Kidney (tissue), 14 donors: ENCODE results near the gene TIPIN. TPM values are rescaled to one million over a fixed set of nuclear protein-coding genes. Genes with fewer than 3 reads are reported as not detected.

Experiments
- DNase-seq, 5 donors: peaks; one replicate each; pipeline ENCODE4 v3.0.0-alpha.2; 2013 to 2020
- FAIRE-seq: peaks from 2 replicates; lab custom pipeline; 2012; peaks lifted over from hg19 to GRCh38; lab: Jason Lieb, UNC
- H3K27ac ChIP-seq, 2 donors: one replicate each; pipeline ENCODE4 v1.7.0; 2013; ENCODE audit warnings: low read depth in 2 of 2, low read length in 2 of 2, inconsistent platforms in 1 of 2
- H3K27me3 ChIP-seq: one replicate; pipeline ENCODE4 v1.7.1; 2013; ENCODE audit warnings: low read length, inconsistent platforms; ENCODE audit not compliant: control insufficient read depth, insufficient read depth
- H3K36me3 ChIP-seq, 3 donors: one replicate each; pipeline versions ENCODE4 v1.7.0 to v1.7.1; 2013; ENCODE audit warnings: low read length in 3 of 3, control low read depth in 1 of 3, inconsistent platforms in 1 of 3; ENCODE audit not compliant: insufficient read depth in 3 of 3, control insufficient read depth in 2 of 3
- H3K4me1 ChIP-seq, 3 donors: one replicate each; pipeline versions ENCODE4 v1.7.0 to v1.7.1; 2013; ENCODE audit warnings: low read length in 3 of 3, inconsistent platforms in 1 of 3, low read depth in 1 of 3; ENCODE audit not compliant: control insufficient read depth in 2 of 3, insufficient read depth in 2 of 3
- H3K4me3 ChIP-seq, 3 donors: one replicate each; pipeline versions ENCODE4 v1.7.0 to v1.8.1; 2013; ENCODE audit warnings: low read length in 3 of 3, control low read depth in 1 of 3, inconsistent platforms in 1 of 3
- H3K9ac ChIP-seq, 3 donors: one replicate each; pipeline versions ENCODE4 v1.7.0 to v1.7.1; 2013; ENCODE audit warnings: low read length in 3 of 3, control low read depth in 1 of 3, inconsistent platforms in 1 of 3
- H3K9me3 ChIP-seq, 3 donors: one replicate each; pipeline versions ENCODE4 v1.7.0 to v1.7.1; 2013; ENCODE audit warnings: low read length in 3 of 3, control low read depth in 1 of 3, inconsistent platforms in 1 of 3; ENCODE audit not compliant: control insufficient read depth in 2 of 3, insufficient read depth in 1 of 3
- CTCF ChIP-seq: IDR thresholded peaks from 3 replicates; pipeline ENCODE4 v1.5.1; 2012; ENCODE audit warnings: mild to moderate bottlenecking, moderate library complexity, borderline replicate concordance; ENCODE audit not compliant: insufficient read depth; ENCODE audit errors: extremely low read depth
- intact Hi-C: fragments of 100-400 bp; cut with DNase I; formaldehyde crosslinking; loops from one replicate; pipeline ENCODE4 v1.11.1; 2022
- polyA plus RNA-seq: library from polyadenylated mRNA; stranded (reverse); fragments of 350-450 nt; fragmentation: Illumina TruSeq; extraction: RNeasy Lipid Tissue Mini Kit (QIAGEN cat#74804); gene quantifications from one replicate; pipeline ENCODE4 v1.2.3, GENCODE V29; 2014; ENCODE audit warnings: low read depth, low replicate concordance; ENCODE audit not compliant: insufficient read depth
- total RNA-seq: library from RNA; stranded (reverse); fragmentation: NEBNext Ultra II Directional; extraction: Animal tissue kit (Norgen Biotek cat#: 25700); gene quantifications from one replicate; pipeline ENCODE4 v1.2.1, GENCODE V29; 2021
- donor health status: control.
- donor health status: control.
- donor health status: control.
- donor health status: control.
- donor health status: control.
- donor health status: DM: yes; HTN: yes; CAD: no.
- donor health status: Normal renal cell carcinoma (clear cell type).

Gene TIPIN
- total and polyA plus RNA-seq, 2 donors from 2014 or later, result 4.3 to 7.5 TPM

GRCh38 chr15:66404532-66404931 is 48.0 kb upstream of the TIPIN start:
- H3K4me3 ChIP-seq, result peak overlapping the region in 1 of 3 donors; percentile 15
- H3K9me3 ChIP-seq, result no peaks in the 10 kb centered on the region
- no peaks in the 10 kb centered on the region for H3K36me3 ChIP-seq
- H3K4me1 ChIP-seq, result peaks cover 11 to 20% (median 12%) of the 10 kb centered on the region in 3 donors
- no peak for TF ChIP-seq CTCF
- H3K9ac ChIP-seq, result no peak overlapping the region
- intact Hi-C loops, result no loop called here
- peak in 4 of 5 donors; percentile 48 to 86 (median 73) for DNase-seq
- H3K27me3 ChIP-seq, result no peaks in the 10 kb centered on the region
- no peak overlapping the region for H3K27ac ChIP-seq
- no peak for FAIRE-seq

- Histone ChIP-seq H3K4me3 (peak overlapping the region in 1 of 3 donors; percentile 15), H3K27me3 (no peaks in the 10 kb centered on the region), H3K36me3 (no peaks in the 10 kb centered on the region), H3K27ac (no peak overlapping the region), H3K4me1 (peaks cover 11 to 20% (median 12%) of the 10 kb centered on the region in 3 donors), H3K9ac (no peak overlapping the region), H3K9me3 (no peaks in the 10 kb centered on the region)
- DNase-seq (peak in 1 of 5 donors; percentile 15), FAIRE-seq (no peak)
- intact Hi-C loops, result no loop called here
- no peak for TF ChIP-seq CTCF
Measured at GRCh38 chr15:66404122-66404521, 47.6 kb upstream of the TIPIN start.

DNA sequence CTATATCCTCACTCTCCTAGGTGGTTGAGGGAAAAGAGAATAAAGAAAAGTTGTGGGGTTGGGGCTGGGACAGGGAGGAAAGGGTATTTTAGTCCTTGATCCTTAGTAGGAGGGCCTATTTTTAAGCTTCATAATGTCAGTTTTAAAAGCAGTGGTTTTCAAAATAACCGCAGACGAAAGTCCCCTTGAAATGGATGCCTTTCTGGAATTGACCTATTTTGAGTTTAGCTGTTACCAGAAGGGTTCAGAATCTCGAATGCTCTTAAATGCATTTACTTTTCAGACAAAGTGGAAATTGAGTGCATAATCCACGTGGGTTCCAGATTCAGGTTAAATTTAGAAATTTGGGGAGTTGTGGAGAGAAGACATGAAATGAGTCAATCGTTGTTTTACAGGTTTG is 46.8 kb upstream of the TIPIN start:
- Histone ChIP-seq H3K27me3 (no peaks in the 10 kb centered on the region), H3K27ac (no peak overlapping the region), H3K36me3 (no peaks in the 10 kb centered on the region), H3K9ac (no peak overlapping the region), H3K4me3 (no peak overlapping the region), H3K9me3 (no peaks in the 10 kb centered on the region), H3K4me1 (peaks cover 11 to 20% (median 12%) of the 10 kb centered on the region in 3 donors)
- FAIRE-seq (no peak), DNase-seq (no peak)
- intact Hi-C loops, result no loop called here
- TF ChIP-seq CTCF, result no peak

DNA sequence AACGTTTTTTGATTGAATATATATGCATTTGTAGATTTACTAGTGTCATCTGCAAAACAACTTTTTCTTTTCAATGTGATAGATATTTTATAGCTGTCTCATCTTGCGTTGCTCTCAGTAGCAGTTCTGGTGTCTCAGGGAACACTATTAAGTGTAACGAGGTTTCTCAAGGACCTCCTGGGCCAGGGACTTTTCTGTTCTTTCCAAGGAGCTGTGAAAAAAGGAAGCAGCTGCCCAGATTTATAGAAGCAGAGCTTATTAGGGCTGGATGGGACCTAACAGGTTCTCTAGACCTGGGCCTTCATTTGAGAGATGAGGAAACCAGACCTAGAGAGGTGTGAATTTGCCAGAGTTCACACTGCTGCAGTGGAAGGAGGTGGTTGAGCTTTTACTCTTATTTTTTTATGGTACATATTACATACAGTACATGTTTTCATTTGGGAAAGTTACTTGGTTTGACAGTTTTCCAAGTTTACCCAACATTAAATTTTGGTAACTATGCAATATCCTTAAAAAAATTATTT is 46.3 kb upstream of the TIPIN start:
- intact Hi-C loops, result no loop called here
- Histone ChIP-seq H3K27me3 (no peaks in the 10 kb centered on the region), H3K36me3 (no peaks in the 10 kb centered on the region), H3K4me1 (peaks cover 11 to 20% (median 12%) of the 10 kb centered on the region in 3 donors), H3K9ac (no peak overlapping the region), H3K27ac (no peak overlapping the region), H3K4me3 (no peak overlapping the region), H3K9me3 (no peaks in the 10 kb centered on the region)
- no peak for TF ChIP-seq CTCF
- no peak for FAIRE-seq
- no peak for DNase-seq
